Stimulated activated naive CD8-positive, alpha-beta T cell treated with anti-CD3 and anti-CD28 coated beads, Interleukin-15, amount 100 ng/mL, for 72 hours (primary cell): Measurements from ENCODE around the gene SLC11A2.

ENCODE experiments used
- ATAC-seq: fragments of 150-1000 bp; cut with Tn5 transposase; 2 replicates; pipeline ENCODE4 v1.10.0; 2021; ENCODE audit warnings: mild to moderate bottlenecking, moderate library complexity
- DNase-seq, 2 donors: peaks; one replicate each; pipeline ENCODE4 v3.0.0; 2021 to 2022
- H3K27ac Mint-ChIP-seq, 2 donors: one replicate each; pipeline ENCODE4 v1.8.0; 2022; ENCODE audit warnings: mild to moderate bottlenecking in 2 of 2, mixed read lengths in 2 of 2, moderate library complexity in 2 of 2
- H3K27me3 Mint-ChIP-seq: one replicate; pipeline ENCODE4 v1.8.0; 2022; ENCODE audit warnings: mixed read lengths
- H3K4me1 Mint-ChIP-seq: one replicate; pipeline ENCODE4 v1.8.0; 2022; ENCODE audit warnings: mild to moderate bottlenecking, mixed read lengths
- H3K4me3 Mint-ChIP-seq, 2 donors: one replicate each; pipeline ENCODE4 v1.8.0; 2022; ENCODE audit warnings: mild to moderate bottlenecking in 2 of 2, mixed read lengths in 2 of 2, moderate library complexity in 1 of 2
- H3K9me3 Mint-ChIP-seq, 2 donors: one replicate each; pipeline ENCODE4 v1.8.0; 2022; ENCODE audit warnings: mixed read lengths in 2 of 2

The SLC11A2 gene

DNA sequence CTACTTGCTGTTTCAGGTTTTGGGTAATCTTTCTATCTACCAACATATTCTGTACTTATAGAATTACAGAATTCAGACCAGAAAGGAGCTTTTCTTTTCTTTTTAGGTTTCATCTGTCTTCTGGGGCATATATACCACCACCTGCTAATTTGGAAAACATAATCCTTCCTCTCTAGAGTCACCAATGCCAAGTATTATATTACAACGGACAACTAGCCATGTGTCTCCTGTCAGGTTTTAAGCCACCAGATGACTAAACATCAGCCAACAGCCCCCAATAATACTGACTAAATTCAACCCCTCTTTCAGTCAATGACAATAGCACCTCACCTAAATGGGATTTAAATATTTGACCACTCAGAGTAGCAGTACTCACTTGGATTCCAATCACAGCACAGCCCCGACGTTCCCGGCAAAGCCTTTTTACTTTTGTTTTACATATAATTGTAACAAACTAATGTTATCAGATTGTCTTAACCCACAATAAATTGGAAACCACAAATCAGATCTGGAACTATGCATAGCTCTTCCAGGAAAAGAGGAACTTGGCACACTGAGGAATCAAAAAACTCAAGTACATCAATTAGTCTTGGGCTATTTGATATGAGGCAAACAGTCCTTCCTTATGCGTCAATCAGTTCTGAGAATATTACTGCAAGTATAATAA lies 13.5 kb downstream of the SLC11A2 start:
- Mint-ChIP-seq H3K4me1 (peaks cover 47% of the 10 kb centered on the region), H3K9me3 (no peaks in the 10 kb centered on the region), H3K27ac (no peak overlapping the region), H3K4me3 (no peak overlapping the region), H3K27me3 (no peaks in the 10 kb centered on the region)
- DNase-seq (no peak), ATAC-seq (no peak)

DNA sequence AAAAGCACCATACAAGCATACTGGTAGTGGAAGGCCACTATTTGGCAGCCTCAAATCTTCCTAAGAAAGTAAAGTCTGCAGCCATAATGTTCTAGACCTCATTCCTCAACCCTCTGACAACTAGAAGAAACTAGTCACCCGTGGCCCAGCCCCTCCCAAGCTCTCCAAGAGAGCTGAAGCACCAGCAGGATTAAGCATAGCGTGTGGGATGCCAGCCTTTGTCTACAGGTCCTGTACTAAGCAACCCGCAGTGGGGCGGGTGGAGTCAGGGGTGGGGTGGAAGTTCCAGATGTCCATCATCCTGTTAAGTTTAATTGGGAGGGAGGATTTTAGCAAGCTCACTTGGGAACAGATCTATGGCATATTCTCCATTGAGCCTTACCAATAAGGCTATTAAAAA lies 14.2 kb downstream of the SLC11A2 start:
- DNase-seq (no peak), ATAC-seq (no peak)
- Mint-ChIP-seq H3K4me1 (peaks cover 47% of the 10 kb centered on the region), H3K9me3 (no peaks in the 10 kb centered on the region), H3K4me3 (no peak overlapping the region), H3K27ac (peak overlapping the region in 1 of 2 donors; percentile 54), H3K27me3 (no peaks in the 10 kb centered on the region)

DNA sequence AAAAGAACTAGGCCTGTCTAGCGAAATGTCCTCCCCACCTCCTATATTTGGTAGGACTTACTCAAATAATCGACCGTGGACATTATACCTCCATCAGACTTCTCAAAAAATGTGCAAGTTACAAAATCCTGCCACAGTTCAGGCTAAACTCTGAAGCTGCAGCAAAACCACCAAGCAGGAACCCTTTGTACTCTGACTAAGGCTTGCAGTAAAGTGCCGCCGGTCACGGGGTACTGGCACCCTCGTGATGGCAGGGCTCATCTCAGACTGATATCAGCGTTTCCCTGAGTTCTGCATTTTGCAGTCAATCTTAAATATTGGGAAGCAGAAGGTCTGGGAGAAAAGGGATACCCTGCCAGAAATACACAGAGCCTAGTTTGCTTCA lies 17.1 kb downstream of the SLC11A2 start:
- peak overlapping the region; percentile 70 to 84 for H3K27ac Mint-ChIP-seq
- no peaks in the 10 kb centered on the region for H3K27me3 Mint-ChIP-seq
- peak; percentile 98 for ATAC-seq
- H3K4me3 Mint-ChIP-seq, result peak overlapping the region; percentile 57
- DNase-seq, result peak; percentile 30 to 39
- H3K9me3 Mint-ChIP-seq, result no peaks in the 10 kb centered on the region
- H3K4me1 Mint-ChIP-seq, result peaks cover 47% of the 10 kb centered on the region

DNA sequence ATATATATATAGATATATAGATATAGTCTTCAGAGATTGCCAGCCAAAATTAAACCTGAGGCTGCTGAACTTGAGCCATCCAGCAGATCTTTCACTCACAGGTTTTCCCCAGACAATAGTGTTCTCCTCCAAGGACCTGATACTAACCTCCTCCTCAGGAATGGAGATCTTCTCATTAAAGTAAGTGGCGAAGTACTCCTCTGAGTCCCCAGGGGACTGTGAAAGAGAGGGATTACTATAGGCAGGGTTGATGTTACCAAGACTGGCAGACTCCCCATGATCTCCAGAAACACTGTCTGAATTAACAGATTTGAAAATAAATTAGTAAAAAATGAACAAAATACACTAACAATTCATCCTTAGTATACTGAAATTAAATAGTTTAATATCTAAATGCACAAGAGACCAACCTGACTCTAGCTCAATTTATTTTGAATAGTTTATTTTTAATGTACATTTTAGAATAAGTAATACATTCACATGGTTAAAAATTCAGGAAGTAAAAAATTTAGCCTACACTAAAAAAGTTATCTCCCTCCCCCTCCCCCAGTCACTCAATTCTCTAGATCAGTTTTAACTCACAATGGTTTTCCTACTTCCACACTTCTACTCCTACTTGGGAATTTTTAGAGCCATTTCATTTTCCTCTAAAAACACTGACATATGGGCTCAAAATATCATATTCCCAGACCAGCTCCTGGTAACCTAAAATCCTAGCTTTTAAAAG lies 17.7 kb downstream of the SLC11A2 start:
- peaks cover 44% of the 10 kb centered on the region for H3K4me1 Mint-ChIP-seq
- ATAC-seq (no peak), DNase-seq (no peak)
- no peaks in the 10 kb centered on the region for H3K9me3 Mint-ChIP-seq
- no peaks in the 10 kb centered on the region for H3K27me3 Mint-ChIP-seq
- peak overlapping the region; percentile 57 for H3K4me3 Mint-ChIP-seq
- H3K27ac Mint-ChIP-seq, result peak overlapping the region; percentile 70 to 84

DNA sequence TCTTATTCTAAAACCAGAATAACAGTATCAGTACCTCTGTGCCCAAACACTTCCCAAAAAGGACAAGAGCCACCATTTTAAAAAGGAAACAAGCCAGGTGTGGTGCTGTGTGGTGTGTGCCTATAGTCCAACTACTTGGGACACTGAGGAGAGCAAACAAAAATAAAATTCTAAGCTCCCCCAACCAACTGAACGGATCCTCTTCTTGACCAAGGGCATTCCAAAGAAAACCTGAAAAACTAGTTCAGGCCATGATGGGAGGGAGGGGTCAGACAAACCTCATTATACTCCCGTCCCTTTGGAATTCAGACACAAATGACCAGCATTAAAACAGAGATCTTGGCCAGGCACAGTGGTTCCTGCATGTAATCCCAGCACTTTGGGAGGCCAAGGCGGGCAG lies 20.5 kb downstream of the SLC11A2 start:
- H3K27ac Mint-ChIP-seq, result no peak overlapping the region
- no peaks in the 10 kb centered on the region for H3K27me3 Mint-ChIP-seq
- no peak overlapping the region for H3K4me3 Mint-ChIP-seq
- DNase-seq, result no peak
- peaks cover 19% of the 10 kb centered on the region for H3K4me1 Mint-ChIP-seq
- H3K9me3 Mint-ChIP-seq, result no peaks in the 10 kb centered on the region
- no peak for ATAC-seq

DNA sequence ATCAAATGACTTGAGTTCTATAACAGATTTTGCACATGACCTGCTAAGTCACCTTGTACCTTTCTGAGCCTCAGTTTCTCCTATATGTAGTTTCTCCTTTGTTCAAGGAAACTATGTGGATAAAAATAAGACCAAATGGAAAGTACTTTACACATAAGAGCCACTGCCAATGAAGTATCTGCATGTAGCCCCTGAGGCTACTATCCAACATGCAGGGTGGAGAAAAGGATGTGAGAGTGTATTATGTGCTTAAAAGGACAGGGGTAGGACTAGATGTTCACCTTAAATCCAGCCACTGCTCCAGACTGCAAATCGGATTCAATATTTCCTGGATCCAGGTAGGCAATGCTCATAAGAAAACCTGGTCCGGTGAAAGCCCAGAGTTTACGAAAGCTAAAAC lies 21.2 kb downstream of the SLC11A2 start:
- ATAC-seq (no peak), DNase-seq (no peak)
- H3K27ac Mint-ChIP-seq, result no peak overlapping the region
- H3K4me1 Mint-ChIP-seq, result peaks cover 13% of the 10 kb centered on the region
- no peak overlapping the region for H3K4me3 Mint-ChIP-seq
- no peaks in the 10 kb centered on the region for H3K9me3 Mint-ChIP-seq
- no peaks in the 10 kb centered on the region for H3K27me3 Mint-ChIP-seq

DNA sequence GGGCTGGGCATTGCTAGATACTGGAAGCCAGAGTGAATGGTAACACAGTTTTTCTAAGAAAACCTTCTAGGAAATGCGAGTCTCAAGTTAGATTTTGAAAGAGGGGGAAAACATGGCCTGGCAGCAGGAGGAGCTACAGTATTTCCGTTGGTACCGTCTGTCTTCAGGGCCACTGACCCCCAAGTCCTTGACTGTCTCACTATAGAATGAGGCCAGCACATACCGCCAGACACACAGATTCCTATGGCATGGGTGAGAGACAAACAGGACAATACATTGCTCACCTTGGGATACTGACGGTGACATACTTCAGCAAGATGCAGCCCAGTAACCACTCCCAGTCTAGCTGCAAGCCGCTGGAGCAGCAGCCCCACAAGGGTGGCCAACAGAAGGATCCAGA lies 21.7 kb downstream of the SLC11A2 start:
- H3K4me3 Mint-ChIP-seq, result no peak overlapping the region
- H3K9me3 Mint-ChIP-seq, result no peaks in the 10 kb centered on the region
- ATAC-seq, result no peak
- peaks cover 9% of the 10 kb centered on the region for H3K4me1 Mint-ChIP-seq
- DNase-seq, result no peak
- no peaks in the 10 kb centered on the region for H3K27me3 Mint-ChIP-seq
- H3K27ac Mint-ChIP-seq, result no peak overlapping the region

DNA sequence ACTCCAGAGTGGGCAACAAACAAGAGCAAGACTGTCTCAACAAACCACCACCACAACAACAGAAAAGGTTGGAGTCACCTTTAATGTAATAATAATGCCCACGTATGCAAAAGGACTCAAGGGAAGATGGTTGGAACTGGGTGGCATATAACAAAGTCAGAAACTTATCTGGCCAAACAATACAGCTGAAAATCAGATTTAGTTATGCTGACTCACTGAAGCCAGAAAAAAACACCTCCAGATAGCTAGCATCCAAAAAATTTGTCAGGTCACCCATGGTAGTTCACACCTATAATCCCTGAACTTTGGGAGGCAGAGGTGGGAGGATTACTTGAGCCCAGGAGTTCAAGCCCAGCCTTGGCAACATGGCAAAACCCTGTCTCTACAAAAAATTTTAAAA lies 24.4 kb downstream of the SLC11A2 start:
- ATAC-seq (no peak), DNase-seq (no peak)
- no peak overlapping the region for H3K27ac Mint-ChIP-seq
- H3K9me3 Mint-ChIP-seq, result no peaks in the 10 kb centered on the region
- no peaks in the 10 kb centered on the region for H3K27me3 Mint-ChIP-seq
- H3K4me1 Mint-ChIP-seq, result peaks cover 6% of the 10 kb centered on the region
- no peak overlapping the region for H3K4me3 Mint-ChIP-seq

DNA sequence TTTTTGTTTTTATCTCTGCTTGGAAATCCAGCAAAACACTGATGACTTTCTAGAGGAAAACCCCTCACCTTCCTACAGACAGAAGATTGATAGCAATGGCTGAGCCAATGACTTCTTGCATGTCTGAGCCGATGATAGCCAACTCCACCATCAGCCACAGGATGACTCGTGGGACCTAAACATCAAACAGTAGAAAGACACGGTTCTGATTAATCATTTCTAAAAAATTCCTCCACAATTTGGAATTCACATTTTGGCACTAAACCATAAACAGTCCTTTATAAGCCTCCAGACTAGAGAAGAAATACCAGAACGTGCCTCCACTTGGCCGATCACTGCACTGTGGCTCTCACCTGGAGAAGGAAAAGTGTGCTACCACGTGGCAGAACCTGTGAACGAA lies 25.9 kb downstream of the SLC11A2 start:
- ATAC-seq (no peak), DNase-seq (no peak)
- Mint-ChIP-seq H3K27ac (no peak overlapping the region), H3K4me1 (peaks cover 6% of the 10 kb centered on the region), H3K9me3 (no peaks in the 10 kb centered on the region), H3K27me3 (no peaks in the 10 kb centered on the region), H3K4me3 (no peak overlapping the region)

DNA sequence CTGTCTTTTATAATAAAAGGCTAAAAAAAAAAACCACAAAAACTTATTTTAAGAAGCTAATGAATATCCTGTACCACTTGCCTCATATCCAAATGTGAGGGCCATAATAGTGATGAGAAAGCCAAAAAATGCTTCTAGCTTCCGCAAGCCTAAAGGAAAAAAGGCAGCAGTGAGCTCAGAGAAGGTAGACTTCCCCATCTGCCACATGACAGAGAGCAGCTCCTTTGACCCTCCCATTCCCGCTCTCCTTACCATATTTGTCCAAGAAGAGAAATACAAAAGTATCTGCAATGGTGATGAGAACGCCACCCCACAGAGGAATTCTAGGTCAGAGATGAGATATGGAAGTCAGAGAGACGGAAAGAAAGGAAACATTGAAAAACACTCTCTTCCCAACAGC lies 27.1 kb downstream of the SLC11A2 start:
- Mint-ChIP-seq H3K27ac (no peak overlapping the region), H3K4me3 (no peak overlapping the region), H3K4me1 (peaks cover 6% of the 10 kb centered on the region), H3K27me3 (no peaks in the 10 kb centered on the region), H3K9me3 (no peaks in the 10 kb centered on the region)
- DNase-seq, result no peak
- no peak for ATAC-seq

DNA sequence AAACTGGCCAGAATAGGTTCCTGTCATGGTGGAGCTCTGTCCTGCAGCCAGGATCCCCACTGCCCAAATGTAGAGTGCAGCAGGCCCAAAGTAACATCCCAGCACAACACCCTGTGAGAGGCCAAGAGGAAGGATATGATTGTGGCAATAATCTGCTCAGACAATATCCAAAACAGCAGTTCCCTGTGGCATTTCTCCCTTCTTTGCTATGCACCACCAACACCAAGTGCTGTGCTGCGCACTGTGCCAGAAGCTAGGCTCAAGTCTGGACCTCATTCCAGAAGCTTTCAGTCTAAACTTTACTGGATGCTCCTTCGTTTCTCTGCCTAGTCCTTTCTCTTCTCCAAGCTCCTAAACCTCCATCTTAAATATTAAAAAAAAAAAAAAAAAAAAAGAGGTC lies 33.4 kb downstream of the SLC11A2 start:
- no peaks in the 10 kb centered on the region for H3K27me3 Mint-ChIP-seq
- H3K27ac Mint-ChIP-seq, result no peak overlapping the region
- H3K4me1 Mint-ChIP-seq, result peaks cover 19% of the 10 kb centered on the region

DNA sequence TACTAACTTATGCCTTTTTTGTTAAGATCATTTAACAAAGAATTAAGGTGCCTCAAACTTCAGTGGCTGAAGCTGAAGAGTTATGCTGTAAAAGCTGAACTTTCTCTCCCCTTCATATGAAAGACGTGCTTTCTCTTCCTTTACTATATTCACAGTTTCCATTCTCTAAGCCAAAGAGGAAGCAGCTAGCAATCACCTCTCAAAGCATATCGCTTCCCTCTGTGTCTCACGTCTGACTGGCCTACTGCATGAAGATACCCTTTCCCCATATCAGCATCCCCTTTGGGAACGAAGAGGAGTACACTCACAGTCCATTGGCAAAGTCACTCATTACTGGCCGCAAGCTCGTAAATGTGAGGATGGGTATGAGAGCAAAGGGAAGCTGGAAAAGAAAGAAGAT lies 34.9 kb downstream of the SLC11A2 start:
- Mint-ChIP-seq H3K9me3 (no peaks in the 10 kb centered on the region), H3K4me1 (peaks cover 32% of the 10 kb centered on the region), H3K27ac (peak overlapping the region in 1 of 2 donors; percentile 21), H3K4me3 (no peak overlapping the region), H3K27me3 (no peaks in the 10 kb centered on the region)
- no peak for DNase-seq
- no peak for ATAC-seq

More for the DNA sequence above, 33.4 kb downstream of the SLC11A2 start:
- Mint-ChIP-seq H3K9me3 (no peaks in the 10 kb centered on the region), H3K4me3 (no peak overlapping the region)
- ATAC-seq, result no peak
- no peak for DNase-seq

DNA sequence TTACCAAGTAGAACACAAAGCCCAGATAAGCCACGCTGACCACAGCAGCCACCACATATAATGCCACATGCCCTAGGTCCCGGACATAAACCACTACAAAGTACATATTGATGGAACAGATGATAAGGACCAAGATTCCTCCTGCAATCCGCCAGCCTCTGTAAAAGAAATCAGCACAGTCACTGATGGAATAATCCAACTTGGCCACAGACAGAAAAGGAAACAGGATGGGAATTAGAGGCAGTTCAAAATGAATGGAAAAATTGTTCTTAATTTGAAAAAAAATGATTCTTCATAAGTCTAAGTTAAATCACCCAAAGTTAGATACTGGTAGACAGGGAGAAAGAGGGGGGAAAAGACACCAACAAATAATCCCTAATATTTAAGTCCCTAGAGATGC lies 35.4 kb downstream of the SLC11A2 start:
- Mint-ChIP-seq H3K4me3 (no peak overlapping the region), H3K9me3 (no peaks in the 10 kb centered on the region), H3K27me3 (no peaks in the 10 kb centered on the region), H3K4me1 (peaks cover 37% of the 10 kb centered on the region), H3K27ac (peak overlapping the region in 1 of 2 donors; percentile 14)
- DNase-seq, result no peak
- ATAC-seq, result no peak

DNA sequence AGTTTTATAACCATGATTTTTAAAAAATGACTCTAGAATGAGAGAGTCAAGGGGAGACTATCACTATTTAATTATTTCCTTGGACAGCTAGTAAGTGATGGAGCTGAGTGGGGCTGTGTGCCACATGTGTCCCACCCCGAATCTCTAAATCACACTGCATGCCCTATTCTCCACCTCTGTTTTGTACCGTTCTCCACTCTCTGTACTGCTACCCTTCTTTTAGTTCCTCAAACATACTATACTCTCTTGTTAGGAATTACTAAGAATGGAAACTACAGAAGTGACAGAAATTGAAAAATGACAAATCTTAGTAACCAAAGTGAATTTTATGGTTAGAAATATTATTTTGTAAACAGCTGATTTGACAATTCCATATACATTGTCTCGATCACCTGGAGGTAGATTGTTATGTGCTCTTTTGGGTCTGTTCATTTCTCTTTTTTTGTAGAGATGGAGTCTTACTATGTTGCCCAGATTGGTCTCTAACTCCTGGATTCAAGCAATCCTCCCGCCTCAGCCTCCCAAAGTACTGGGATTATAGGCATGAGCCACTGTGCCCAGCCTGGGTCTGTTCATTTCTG lies 35.9 kb downstream of the SLC11A2 start:
- DNase-seq (no peak), ATAC-seq (no peak)
- Mint-ChIP-seq H3K4me3 (no peak overlapping the region), H3K9me3 (no peaks in the 10 kb centered on the region), H3K27me3 (no peaks in the 10 kb centered on the region), H3K27ac (peak overlapping the region in 1 of 2 donors; percentile 21), H3K4me1 (peaks cover 43% of the 10 kb centered on the region)

DNA sequence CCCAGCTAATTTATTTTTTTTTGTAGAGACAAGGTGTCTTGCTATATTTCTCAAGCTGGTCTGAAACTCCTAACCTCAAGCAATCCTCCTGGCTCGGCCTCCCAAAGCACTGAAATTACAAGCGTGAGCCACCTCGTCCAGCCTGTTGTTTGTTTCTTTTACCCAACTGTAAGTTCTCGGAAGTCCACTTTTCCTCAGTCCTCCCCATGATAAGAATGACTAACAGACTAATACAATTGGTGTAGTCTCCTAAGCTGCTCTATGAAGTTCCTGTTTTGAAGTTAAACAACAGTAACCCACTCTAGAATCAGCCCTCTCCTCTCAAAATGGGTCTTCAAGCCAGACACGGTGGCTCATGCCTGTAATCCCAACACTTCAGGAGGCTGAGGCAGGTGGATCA lies 37.3 kb downstream of the SLC11A2 start:
- Mint-ChIP-seq H3K4me1 (peaks cover 49% of the 10 kb centered on the region), H3K27ac (peak overlapping the region in 1 of 2 donors; percentile 58), H3K9me3 (no peaks in the 10 kb centered on the region), H3K27me3 (no peaks in the 10 kb centered on the region), H3K4me3 (no peak overlapping the region)
- ATAC-seq (no peak), DNase-seq (no peak)

DNA sequence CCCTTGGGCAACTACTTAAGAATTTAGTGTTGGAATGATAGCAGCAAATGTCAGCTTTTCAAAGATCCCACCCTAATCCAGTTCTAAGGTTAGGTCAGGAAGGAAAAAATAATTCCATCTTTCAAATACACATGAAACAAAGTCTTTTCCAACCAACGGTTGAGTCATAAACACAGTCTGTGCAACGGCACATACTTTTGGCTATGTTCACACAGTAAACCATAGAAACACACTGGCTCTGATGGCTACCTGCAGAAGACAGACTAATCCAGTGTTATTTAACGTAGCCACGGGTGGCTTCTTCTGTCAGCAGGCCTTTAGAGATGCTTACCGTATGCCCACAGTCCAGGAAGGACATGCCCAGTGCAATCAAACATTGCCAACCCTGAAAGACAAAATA lies 38.1 kb downstream of the SLC11A2 start:
- peaks cover 49% of the 10 kb centered on the region for H3K4me1 Mint-ChIP-seq
- H3K9me3 Mint-ChIP-seq, result no peaks in the 10 kb centered on the region

More for the DNA sequence above, 38.1 kb downstream of the SLC11A2 start:
- Mint-ChIP-seq H3K4me3 (no peak overlapping the region), H3K27me3 (no peaks in the 10 kb centered on the region), H3K27ac (no peak overlapping the region)
- DNase-seq (no peak), ATAC-seq (no peak)
